ENCODE results near the gene CLN5. TPM values are rescaled to one million over a fixed set of nuclear protein-coding genes. Genes with fewer than 3 reads are reported as not detected.

The CLN5 gene
- total and polyA plus RNA-seq, 2 experiments from 2014 or later, result 6.5 to 9.5 TPM

DNA sequence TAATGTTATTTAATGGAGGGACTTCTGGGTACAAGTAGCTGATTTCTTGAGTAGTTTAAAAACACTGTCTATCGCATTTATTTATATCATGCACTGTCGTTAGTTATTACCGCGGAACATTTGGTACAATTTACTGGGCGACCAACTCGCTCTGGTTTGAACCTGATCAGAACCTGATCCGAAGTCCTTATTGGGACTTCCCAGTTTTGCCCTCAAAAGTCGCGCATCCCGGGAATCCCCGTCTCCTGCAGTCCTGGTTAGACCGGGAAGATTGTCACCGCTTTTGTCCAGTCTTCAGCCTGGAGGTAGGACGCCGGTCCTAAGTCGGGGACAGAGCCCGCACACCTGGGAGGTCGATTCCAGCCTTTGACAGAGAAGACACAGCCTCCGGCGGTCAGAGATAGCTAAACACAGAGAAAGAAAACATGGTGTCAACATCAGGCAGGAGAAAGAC is 694 bp downstream of the CLN5 start (continued):
- TF ChIP-seq, protein P1, sequence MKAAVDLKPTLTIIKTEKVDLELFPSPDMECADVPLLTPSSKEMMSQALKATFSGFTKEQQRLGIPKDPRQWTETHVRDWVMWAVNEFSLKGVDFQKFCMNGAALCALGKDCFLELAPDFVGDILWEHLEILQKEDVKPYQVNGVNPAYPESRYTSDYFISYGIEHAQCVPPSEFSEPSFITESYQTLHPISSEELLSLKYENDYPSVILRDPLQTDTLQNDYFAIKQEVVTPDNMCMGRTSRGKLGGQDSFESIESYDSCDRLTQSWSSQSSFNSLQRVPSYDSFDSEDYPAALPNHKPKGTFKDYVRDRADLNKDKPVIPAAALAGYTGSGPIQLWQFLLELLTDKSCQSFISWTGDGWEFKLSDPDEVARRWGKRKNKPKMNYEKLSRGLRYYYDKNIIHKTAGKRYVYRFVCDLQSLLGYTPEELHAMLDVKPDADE (IDR thresholded peaks at IDR 0.05), result no peak

DNA sequence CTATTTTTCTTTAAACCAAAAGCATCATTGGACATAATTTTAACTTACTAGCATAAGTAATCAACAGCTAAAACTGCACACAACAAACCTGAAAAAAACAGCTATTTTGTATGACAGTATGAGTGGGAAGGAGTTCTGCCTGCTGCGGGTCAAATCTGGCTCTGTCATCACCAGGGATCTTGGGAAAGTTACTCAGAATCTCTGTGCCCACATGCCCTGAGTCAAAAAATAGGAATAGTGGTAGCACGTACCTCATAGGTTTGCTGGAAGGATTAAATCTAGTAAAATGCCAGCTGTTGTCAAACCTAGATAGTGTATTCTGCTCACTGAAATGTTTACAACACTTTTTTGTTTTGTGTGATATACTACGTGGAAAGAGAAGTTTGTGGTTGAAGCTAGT is 1.1 kb downstream of the CLN5 start:
- H3K36me3 Mint-ChIP-seq (ENCODE audit: low read depth), result peaks cover 8% of the 10 kb centered on the region; the same call in 2 of the 3 replicates
- Histone ChIP-seq H3K4me3 (peak overlapping the region; percentile 77), H3K4me1 (ENCODE audit: insufficient read depth) (peaks cover 8% of the 10 kb centered on the region; the same call in 1 of the 2 replicates), H3K4me2 (peak overlapping the region; percentile 84), H3K79me2 (replicated peaks; ENCODE audit: insufficient read depth) (no peaks in the 10 kb centered on the region; the same call in 1 of the 2 replicates), H3F3A (replicated peaks; ENCODE audit: low read depth) (no peaks in the 10 kb centered on the region), H3K9me2 (ENCODE audit: insufficient read depth) (no peaks in the 10 kb centered on the region), H4K20me1 (replicated peaks; ENCODE audit: insufficient read depth) (no peaks in the 10 kb centered on the region; the same call in 1 of the 2 replicates), H3K36me3 (ENCODE audit: insufficient read depth) (no peaks in the 10 kb centered on the region), H3K27me3 (ENCODE audit: insufficient read depth) (no peaks in the 10 kb centered on the region), H2AFZ (peak overlapping the region; percentile 93), H3K27ac (ENCODE audit: low read depth) (no peak overlapping the region)
- H3K4me3 Mint-ChIP-seq, result peak overlapping the region; percentile 99
- H3K27ac Mint-ChIP-seq, result no peak overlapping the region; the same call in 1 of the 2 replicates
- TF ChIP-seq NANOG (IDR thresholded peaks at IDR 0.05; ENCODE audit: borderline replicate concordance) (no peak), EZH2phosphoT487 (IDR thresholded peaks at IDR 0.05; ENCODE audit: unreplicated experiment) (no peak), POLR2AphosphoS5 (IDR thresholded peaks at IDR 0.05; ENCODE audit: low read depth) (no peak), STAT1 (IDR thresholded peaks at IDR 0.05; ENCODE audit: unreplicated experiment) (no peak), CREB1 (CRISPR knock-in tag; IDR thresholded peaks at IDR 0.05; ENCODE audit: low read depth) (no peak)
- TF ChIP-seq, protein P2, sequence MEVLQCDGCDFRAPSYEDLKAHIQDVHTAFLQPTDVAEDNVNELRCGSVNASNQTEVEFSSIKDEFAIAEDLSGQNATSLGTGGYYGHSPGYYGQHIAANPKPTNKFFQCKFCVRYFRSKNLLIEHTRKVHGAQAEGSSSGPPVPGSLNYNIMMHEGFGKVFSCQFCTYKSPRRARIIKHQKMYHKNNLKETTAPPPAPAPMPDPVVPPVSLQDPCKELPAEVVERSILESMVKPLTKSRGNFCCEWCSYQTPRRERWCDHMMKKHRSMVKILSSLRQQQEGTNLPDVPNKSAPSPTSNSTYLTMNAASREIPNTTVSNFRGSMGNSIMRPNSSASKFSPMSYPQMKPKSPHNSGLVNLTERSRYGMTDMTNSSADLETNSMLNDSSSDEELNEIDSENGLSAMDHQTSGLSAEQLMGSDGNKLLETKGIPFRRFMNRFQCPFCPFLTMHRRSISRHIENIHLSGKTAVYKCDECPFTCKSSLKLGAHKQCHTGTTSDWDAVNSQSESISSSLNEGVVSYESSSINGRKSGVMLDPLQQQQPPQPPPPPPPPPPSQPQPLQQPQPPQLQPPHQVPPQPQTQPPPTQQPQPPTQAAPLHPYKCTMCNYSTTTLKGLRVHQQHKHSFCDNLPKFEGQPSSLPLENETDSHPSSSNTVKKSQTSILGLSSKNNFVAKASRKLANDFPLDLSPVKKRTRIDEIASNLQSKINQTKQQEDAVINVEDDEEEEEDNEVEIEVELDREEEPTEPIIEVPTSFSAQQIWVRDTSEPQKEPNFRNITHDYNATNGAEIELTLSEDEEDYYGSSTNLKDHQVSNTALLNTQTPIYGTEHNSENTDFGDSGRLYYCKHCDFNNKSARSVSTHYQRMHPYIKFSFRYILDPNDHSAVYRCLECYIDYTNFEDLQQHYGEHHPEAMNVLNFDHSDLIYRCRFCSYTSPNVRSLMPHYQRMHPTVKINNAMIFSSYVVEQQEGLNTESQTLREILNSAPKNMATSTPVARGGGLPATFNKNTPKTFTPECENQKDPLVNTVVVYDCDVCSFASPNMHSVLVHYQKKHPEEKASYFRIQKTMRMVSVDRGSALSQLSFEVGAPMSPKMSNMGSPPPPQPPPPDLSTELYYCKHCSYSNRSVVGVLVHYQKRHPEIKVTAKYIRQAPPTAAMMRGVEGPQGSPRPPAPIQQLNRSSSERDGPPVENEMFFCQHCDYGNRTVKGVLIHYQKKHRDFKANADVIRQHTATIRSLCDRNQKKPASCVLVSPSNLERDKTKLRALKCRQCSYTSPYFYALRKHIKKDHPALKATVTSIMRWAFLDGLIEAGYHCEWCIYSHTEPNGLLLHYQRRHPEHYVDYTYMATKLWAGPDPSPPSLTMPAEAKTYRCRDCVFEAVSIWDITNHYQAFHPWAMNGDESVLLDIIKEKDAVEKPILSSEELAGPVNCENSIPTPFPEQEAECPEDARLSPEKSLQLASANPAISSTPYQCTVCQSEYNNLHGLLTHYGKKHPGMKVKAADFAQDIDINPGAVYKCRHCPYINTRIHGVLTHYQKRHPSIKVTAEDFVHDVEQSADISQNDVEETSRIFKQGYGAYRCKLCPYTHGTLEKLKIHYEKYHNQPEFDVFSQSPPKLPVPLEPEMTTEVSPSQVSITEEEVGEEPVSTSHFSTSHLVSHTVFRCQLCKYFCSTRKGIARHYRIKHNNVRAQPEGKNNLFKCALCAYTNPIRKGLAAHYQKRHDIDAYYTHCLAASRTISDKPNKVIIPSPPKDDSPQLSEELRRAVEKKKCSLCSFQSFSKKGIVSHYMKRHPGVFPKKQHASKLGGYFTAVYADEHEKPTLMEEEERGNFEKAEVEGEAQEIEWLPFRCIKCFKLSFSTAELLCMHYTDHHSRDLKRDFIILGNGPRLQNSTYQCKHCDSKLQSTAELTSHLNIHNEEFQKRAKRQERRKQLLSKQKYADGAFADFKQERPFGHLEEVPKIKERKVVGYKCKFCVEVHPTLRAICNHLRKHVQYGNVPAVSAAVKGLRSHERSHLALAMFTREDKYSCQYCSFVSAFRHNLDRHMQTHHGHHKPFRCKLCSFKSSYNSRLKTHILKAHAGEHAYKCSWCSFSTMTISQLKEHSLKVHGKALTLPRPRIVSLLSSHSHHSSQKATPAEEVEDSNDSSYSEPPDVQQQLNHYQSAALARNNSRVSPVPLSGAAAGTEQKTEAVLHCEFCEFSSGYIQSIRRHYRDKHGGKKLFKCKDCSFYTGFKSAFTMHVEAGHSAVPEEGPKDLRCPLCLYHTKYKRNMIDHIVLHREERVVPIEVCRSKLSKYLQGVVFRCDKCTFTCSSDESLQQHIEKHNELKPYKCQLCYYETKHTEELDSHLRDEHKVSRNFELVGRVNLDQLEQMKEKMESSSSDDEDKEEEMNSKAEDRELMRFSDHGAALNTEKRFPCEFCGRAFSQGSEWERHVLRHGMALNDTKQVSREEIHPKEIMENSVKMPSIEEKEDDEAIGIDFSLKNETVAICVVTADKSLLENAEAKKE (CRISPR knock-in tag; IDR thresholded peaks at IDR 0.05), result no peak
- TF ChIP-seq, protein P3, sequence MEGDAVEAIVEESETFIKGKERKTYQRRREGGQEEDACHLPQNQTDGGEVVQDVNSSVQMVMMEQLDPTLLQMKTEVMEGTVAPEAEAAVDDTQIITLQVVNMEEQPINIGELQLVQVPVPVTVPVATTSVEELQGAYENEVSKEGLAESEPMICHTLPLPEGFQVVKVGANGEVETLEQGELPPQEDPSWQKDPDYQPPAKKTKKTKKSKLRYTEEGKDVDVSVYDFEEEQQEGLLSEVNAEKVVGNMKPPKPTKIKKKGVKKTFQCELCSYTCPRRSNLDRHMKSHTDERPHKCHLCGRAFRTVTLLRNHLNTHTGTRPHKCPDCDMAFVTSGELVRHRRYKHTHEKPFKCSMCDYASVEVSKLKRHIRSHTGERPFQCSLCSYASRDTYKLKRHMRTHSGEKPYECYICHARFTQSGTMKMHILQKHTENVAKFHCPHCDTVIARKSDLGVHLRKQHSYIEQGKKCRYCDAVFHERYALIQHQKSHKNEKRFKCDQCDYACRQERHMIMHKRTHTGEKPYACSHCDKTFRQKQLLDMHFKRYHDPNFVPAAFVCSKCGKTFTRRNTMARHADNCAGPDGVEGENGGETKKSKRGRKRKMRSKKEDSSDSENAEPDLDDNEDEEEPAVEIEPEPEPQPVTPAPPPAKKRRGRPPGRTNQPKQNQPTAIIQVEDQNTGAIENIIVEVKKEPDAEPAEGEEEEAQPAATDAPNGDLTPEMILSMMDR (conservative IDR thresholded peaks at IDR 0.05; ENCODE audit: low read depth in 2 of 2), result no peak
- H3K4me1 Mint-ChIP-seq, result peaks cover 13% of the 10 kb centered on the region; the same call in 2 of the 3 replicates
- H3K27me3 Mint-ChIP-seq (ENCODE audit: insufficient read depth, low read depth, poor library complexity), result peaks cover 21% of the 10 kb centered on the region
- no peaks in the 10 kb centered on the region; the same call in 2 of the 3 replicates for H3K9me3 Mint-ChIP-seq
- ATAC-seq (no peak), DNase-seq (ENCODE audit: low spot score) (no peak)

All from GM23338 (cell line).